Sigmoid colon (tissue), 7 donors: ENCODE data around the gene CHID1. TPM values are rescaled to one million over a fixed set of nuclear protein-coding genes. Genes with fewer than 3 reads are reported as not detected.
A peak's percentile ranks its signal among the peaks of the same experiment; 100 is the strongest.

Experiments
- DNase-seq: peaks from one replicate; pipeline ENCODE4 v3.0.0-alpha.2; 2019
- H3K27ac ChIP-seq, 4 donors: fragments of 200-600 bp; sonication (generic); one replicate each; pipeline ENCODE4 v1.5.1; 2016 to 2019; ENCODE audit warnings: mild to moderate bottlenecking in 1 of 4
- H3K27me3 ChIP-seq, 3 donors: fragments of 200-600 bp; sonication (generic); one replicate each; pipeline ENCODE4 v1.5.1; 2019; ENCODE audit warnings: mild to moderate bottlenecking in 1 of 3
- H3K36me3 ChIP-seq, 4 donors: fragments of 200-600 bp; sonication (generic); one replicate each; pipeline ENCODE4 v1.5.1; 2016 to 2019
- H3K4me1 ChIP-seq, 4 donors: fragments of 200-600 bp; sonication (generic); one replicate each; pipeline ENCODE4 v1.5.1; 2017 to 2019
- H3K4me3 ChIP-seq, 4 donors: fragments of 200-600 bp; sonication (generic); one replicate each; pipeline ENCODE4 v1.5.1; 2017 to 2019; ENCODE audit warnings: mild to moderate bottlenecking in 2 of 4, moderate library complexity in 1 of 4
- H3K9me3 ChIP-seq, 4 donors: fragments of 200-600 bp in 3 of 4; sonication (generic) in 3 of 4; one replicate each; pipeline versions ENCODE4 v1.5.1 to v1.6.1; 2013 to 2019
- EP300 ChIP-seq, 4 donors: sonication (generic); formaldehyde crosslinking; IDR thresholded peaks; one replicate each; pipeline ENCODE4 v1.6.1; 2017; ENCODE audit warnings: antibody characterized with exemption in 4 of 4
- POLR2A ChIP-seq, 2 donors: fragments of 450-650 bp; IDR thresholded peaks; one replicate each; pipeline ENCODE4 v1.6.1; 2016; ENCODE audit warnings: antibody characterized with exemption in 2 of 2, mild to moderate bottlenecking in 2 of 2, moderate library complexity in 2 of 2
- POLR2AphosphoS5 ChIP-seq, 4 donors: sonication (generic); formaldehyde crosslinking; IDR thresholded peaks; one replicate each; pipeline ENCODE4 v1.6.1; 2017; ENCODE audit warnings: antibody characterized with exemption in 4 of 4
- WGBS, 2 donors: extraction: QIAGEN DNeasy Blood & Tissue Kit; methylation state at CpG; one replicate each; pipeline ENCODE4 v1.1.7; 2013; 5-methylcytosine and 5-hydroxymethylcytosine counted together
- intact Hi-C: fragments of 100-400 bp; cut with DNase I; formaldehyde crosslinking; loops from one replicate; pipeline ENCODE4 v1.15.1; 2023
- polyA plus RNA-seq, 3 donors: library from polyadenylated mRNA; stranded (reverse); fragments of 200-250 nt; gene quantifications; one replicate each; pipeline ENCODE4 v1.2.3, GENCODE V29; 2013
- total RNA-seq, 4 donors: library from RNA; depleted of rRNA; stranded (reverse); fragments of >200 nt; gene quantifications; one replicate each; pipeline ENCODE4 v1.1.0, GENCODE V29; 2016
- TF ChIP-seq, protein P1 (sequence below), 4 experiments: fragments of 450-650 bp in 3 of 4; fragments of 200-600 bp in 1 of 4; IDR thresholded peaks; one replicate each; pipeline ENCODE4 v1.5.1; 2016 to 2019; ENCODE audit warnings: antibody characterized with exemption in 4 of 4, mild to moderate bottlenecking in 3 of 4, moderate library complexity in 2 of 4
- donor health status: healthy with polysubstance abuse.
- donor health status: Bipolar disorder and iron deficiency.
- donor health status: healthy.

Gene CHID1
- total and polyA plus RNA-seq, 7 donors, result 16.9 to 52.3 (median 47.1) TPM

DNA sequence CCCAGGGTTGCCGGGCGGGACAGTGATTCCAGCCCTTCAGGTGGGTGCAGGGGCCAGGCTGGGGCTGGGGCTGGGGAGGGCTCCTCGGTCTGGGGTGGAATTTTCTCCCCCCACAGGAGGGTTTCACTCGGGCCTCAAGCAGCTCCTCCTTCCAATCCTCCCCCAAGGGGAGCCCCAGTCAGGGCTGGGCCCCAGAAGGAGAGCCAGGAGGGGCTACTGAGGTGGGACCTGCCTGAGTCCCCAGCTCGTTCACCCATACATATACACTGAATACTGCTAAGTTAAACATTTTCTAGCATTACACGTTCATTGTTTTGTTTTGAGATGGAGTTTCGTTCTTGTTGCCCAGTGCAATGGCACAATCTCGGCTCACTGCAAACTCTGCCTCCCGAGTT lies 84.4 kb downstream of the CHID1 start:
- H3K4me3 ChIP-seq, result no peak overlapping the region
- peaks cover 42 to 79% (median 74%) of the 10 kb centered on the region in 3 donors for H3K27me3 ChIP-seq
- peaks cover 0 to 59% (median 48%) of the 10 kb centered on the region in 4 donors for H3K4me1 ChIP-seq
- DNase-seq, result no peak
- peaks cover 22 to 41% (median 26%) of the 10 kb centered on the region in 4 donors for H3K36me3 ChIP-seq
- TF ChIP-seq POLR2A (IDR thresholded peaks at IDR 0.05) (no peak), EP300 (IDR thresholded peaks at IDR 0.05) (no peak), POLR2AphosphoS5 (IDR thresholded peaks at IDR 0.05) (no peak)
- TF ChIP-seq, protein P1, sequence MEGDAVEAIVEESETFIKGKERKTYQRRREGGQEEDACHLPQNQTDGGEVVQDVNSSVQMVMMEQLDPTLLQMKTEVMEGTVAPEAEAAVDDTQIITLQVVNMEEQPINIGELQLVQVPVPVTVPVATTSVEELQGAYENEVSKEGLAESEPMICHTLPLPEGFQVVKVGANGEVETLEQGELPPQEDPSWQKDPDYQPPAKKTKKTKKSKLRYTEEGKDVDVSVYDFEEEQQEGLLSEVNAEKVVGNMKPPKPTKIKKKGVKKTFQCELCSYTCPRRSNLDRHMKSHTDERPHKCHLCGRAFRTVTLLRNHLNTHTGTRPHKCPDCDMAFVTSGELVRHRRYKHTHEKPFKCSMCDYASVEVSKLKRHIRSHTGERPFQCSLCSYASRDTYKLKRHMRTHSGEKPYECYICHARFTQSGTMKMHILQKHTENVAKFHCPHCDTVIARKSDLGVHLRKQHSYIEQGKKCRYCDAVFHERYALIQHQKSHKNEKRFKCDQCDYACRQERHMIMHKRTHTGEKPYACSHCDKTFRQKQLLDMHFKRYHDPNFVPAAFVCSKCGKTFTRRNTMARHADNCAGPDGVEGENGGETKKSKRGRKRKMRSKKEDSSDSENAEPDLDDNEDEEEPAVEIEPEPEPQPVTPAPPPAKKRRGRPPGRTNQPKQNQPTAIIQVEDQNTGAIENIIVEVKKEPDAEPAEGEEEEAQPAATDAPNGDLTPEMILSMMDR (IDR thresholded peaks at IDR 0.05), result no peak
- H3K9me3 ChIP-seq, result no peaks in the 10 kb centered on the region
- peak overlapping the region in 2 of 4 donors; percentile 65 to 71 for H3K27ac ChIP-seq
- intact Hi-C loops, result no loop called here
- 14 to 64% methylated on average over 9 of the region's 9 CpGs for WGBS, 2 donors

- Histone ChIP-seq H3K4me1 (peaks cover 0 to 59% (median 48%) of the 10 kb centered on the region in 4 donors), H3K36me3 (peaks cover 22 to 41% (median 26%) of the 10 kb centered on the region in 4 donors), H3K27me3 (peaks cover 36 to 72% (median 67%) of the 10 kb centered on the region in 3 donors), H3K9me3 (no peaks in the 10 kb centered on the region), H3K4me3 (no peak overlapping the region), H3K27ac (peak overlapping the region in 1 of 4 donors; percentile 65)
- WGBS, 2 donors, result 16 to 74% methylated on average over 12 of the region's 12 CpGs
- no peak for DNase-seq
- TF ChIP-seq, protein P1 (IDR thresholded peaks at IDR 0.05), result no peak
- TF ChIP-seq POLR2AphosphoS5 (IDR thresholded peaks at IDR 0.05) (no peak), EP300 (IDR thresholded peaks at IDR 0.05) (no peak), POLR2A (IDR thresholded peaks at IDR 0.05) (no peak)
- intact Hi-C loops, result no loop called here
These were observed 85.0 kb downstream of the CHID1 start for GRCh38 chr11:825366-826226.

GRCh38 chr11:824942-825341 lies 85.7 kb downstream of the CHID1 start:
- DNase-seq, result no peak
- no peaks in the 10 kb centered on the region for H3K9me3 ChIP-seq
- peaks cover 30 to 66% (median 61%) of the 10 kb centered on the region in 3 donors for H3K27me3 ChIP-seq
- no peak for TF ChIP-seq POLR2AphosphoS5 (IDR thresholded peaks at IDR 0.05)
- no peak for TF ChIP-seq EP300 (IDR thresholded peaks at IDR 0.05)
- no peak for TF ChIP-seq POLR2A (IDR thresholded peaks at IDR 0.05)
- TF ChIP-seq, protein P1 (IDR thresholded peaks at IDR 0.05), result no peak
- intact Hi-C loops, result no loop called here
- H3K27ac ChIP-seq, result no peak overlapping the region
- H3K4me1 ChIP-seq, result peaks cover 0 to 58% (median 46%) of the 10 kb centered on the region in 4 donors
- no peak overlapping the region for H3K4me3 ChIP-seq
- peaks cover 22 to 41% (median 26%) of the 10 kb centered on the region in 4 donors for H3K36me3 ChIP-seq
- WGBS, 2 donors, result 25 to 72% methylated on average over 11 of the region's 11 CpGs

DNA sequence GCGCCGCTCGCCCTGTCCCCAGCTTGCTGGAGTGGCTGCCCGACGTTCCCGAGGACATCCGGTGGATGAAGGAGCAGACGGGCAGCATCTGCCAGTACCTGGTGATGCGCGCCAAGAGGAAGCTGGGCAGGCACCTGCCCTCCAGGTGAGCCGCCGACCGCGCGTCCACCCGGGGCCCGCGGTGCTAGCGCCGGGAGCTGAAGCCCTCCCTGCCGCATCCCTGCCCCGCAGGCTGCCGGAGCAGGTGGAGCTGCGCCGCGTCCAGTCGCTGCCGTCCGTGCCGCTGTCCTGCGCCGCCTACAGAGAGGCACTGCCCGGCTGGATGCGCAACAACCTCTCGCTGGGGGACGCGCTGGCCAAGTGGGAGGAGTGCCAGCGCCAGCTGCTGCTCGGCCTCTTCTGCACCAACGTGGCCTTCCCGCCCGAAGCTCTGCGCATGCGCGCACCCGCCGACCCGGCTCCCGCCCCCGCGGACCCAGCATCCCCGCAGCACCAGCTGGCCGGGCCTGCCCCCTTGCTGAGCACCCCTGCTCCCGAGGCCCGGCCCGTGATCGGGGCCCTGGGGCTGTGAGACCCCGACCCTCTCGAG lies 86.2 kb downstream of the CHID1 start:
- DNase-seq, result no peak
- H3K27me3 ChIP-seq, result peaks cover 25 to 60% (median 55%) of the 10 kb centered on the region in 3 donors
- intact Hi-C loops, result no loop called here
- H3K4me3 ChIP-seq, result no peak overlapping the region
- peaks cover 22 to 41% (median 26%) of the 10 kb centered on the region in 4 donors for H3K36me3 ChIP-seq
- H3K9me3 ChIP-seq, result no peaks in the 10 kb centered on the region
- H3K4me1 ChIP-seq, result peaks cover 0 to 52% (median 40%) of the 10 kb centered on the region in 4 donors
- WGBS, 2 donors, result 42 to 79% methylated on average over 59 of the region's 59 CpGs
- TF ChIP-seq, protein P1 (IDR thresholded peaks at IDR 0.05), result no peak
- TF ChIP-seq EP300 (IDR thresholded peaks at IDR 0.05) (no peak), POLR2AphosphoS5 (IDR thresholded peaks at IDR 0.05) (no peak), POLR2A (IDR thresholded peaks at IDR 0.05) (no peak)
- H3K27ac ChIP-seq, result no peak overlapping the region
